Peyer's patch (tissue), 4 donors: Measurements from ENCODE around the gene CRYBG3.

Experiments
- POLR2A ChIP-seq, 2 donors: fragments of 450-650 bp; IDR thresholded peaks; one replicate each; pipeline ENCODE4 v1.5.1; 2017; ENCODE audit warnings: antibody characterized with exemption in 2 of 2, mild to moderate bottlenecking in 2 of 2, moderate library complexity in 2 of 2
- TF ChIP-seq, protein P1 (sequence below), 6 experiments: fragments of 450-650 bp in 4 of 6; fragments of 200-600 bp in 2 of 6; sonication (generic) in 1 of 6; IDR thresholded peaks; one replicate each; pipeline ENCODE4 v1.5.1; 2017 to 2019; ENCODE audit warnings: antibody characterized with exemption in 6 of 6, mild to moderate bottlenecking in 3 of 6, moderate library complexity in 1 of 6

DNA sequence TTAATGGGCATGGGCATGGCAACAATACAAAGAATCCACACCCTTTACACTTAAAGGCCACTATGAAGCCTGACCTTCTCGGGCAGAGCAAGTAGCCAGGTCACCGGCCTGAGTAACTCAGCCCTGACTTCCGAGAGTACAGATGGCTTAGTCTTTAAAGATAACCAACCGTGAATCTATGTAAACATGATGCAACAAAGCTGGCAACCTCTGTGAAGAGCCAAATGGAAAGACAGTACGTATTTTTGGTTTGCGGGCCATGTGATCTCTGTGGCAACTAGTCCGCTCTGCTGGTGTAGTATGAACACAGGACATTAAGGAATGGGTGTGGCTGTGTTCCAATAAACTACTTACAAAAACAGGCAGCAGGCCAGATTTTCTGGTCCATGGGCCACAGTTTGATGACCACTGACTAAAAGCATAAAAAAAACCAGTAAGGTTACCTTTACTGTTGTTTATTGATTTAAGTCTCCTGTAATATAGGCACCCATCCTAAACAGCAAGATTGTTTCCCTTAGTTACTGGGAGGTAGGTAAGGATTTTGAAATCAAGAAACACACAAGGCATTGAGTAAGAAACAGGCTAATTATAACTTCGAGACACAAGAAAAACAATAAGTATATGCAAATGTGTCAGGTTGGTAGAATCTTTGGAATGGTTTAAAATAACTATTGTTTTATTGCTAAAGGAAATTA lies 136.0 kb downstream of the CRYBG3 start:
- TF ChIP-seq, protein P1, sequence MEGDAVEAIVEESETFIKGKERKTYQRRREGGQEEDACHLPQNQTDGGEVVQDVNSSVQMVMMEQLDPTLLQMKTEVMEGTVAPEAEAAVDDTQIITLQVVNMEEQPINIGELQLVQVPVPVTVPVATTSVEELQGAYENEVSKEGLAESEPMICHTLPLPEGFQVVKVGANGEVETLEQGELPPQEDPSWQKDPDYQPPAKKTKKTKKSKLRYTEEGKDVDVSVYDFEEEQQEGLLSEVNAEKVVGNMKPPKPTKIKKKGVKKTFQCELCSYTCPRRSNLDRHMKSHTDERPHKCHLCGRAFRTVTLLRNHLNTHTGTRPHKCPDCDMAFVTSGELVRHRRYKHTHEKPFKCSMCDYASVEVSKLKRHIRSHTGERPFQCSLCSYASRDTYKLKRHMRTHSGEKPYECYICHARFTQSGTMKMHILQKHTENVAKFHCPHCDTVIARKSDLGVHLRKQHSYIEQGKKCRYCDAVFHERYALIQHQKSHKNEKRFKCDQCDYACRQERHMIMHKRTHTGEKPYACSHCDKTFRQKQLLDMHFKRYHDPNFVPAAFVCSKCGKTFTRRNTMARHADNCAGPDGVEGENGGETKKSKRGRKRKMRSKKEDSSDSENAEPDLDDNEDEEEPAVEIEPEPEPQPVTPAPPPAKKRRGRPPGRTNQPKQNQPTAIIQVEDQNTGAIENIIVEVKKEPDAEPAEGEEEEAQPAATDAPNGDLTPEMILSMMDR (IDR thresholded peaks at IDR 0.05) = no peak
- TF ChIP-seq POLR2A (IDR thresholded peaks at IDR 0.05) = no peak
